Dedifferentiated amniotic fluid mesenchymal stem cell (primary cell): Measurements from ENCODE around the gene ERAP2.
A peak's percentile ranks its signal among the peaks of the same experiment; 100 is the strongest.
"Not testable (repeated sequence)": the region's sequence is repeated elsewhere in the genome, so short reads cannot be mapped to it uniquely, and the experiment has no call there.

Experiments used
- DNase-seq: peaks from one replicate; pipeline ENCODE4 v3.0.0-alpha.2; 2016; ENCODE audit errors: extremely low spot score

The ERAP2 gene

GRCh38 chr5:96863949-96864584 is 12.2 kb upstream of the ERAP2 start:
- DNase-seq, result no peak

GRCh38 chr5:96864922-96865530 is 11.3 kb upstream of the ERAP2 start:
- DNase-seq, result no peak

GRCh38 chr5:96868603-96869371 is 7.5 kb upstream of the ERAP2 start:
- peak; percentile 80 for DNase-seq

- no peak for DNase-seq
These were observed 7.0 kb upstream of the ERAP2 start for GRCh38 chr5:96869372-96869641.

GRCh38 chr5:96870094-96871026 is 5.9 kb upstream of the ERAP2 start:
- DNase-seq, result no peak

- DNase-seq, result no peak
These were observed 5.3 kb upstream of the ERAP2 start for GRCh38 chr5:96871027-96871399.

- DNase-seq, result no peak
These were observed 4.6 kb upstream of the ERAP2 start for GRCh38 chr5:96871686-96872085.

- DNase-seq, result no peak
These were observed 2.9 kb upstream of the ERAP2 start for GRCh38 chr5:96873449-96873848.

- DNase-seq, result no peak
These were observed 1.7 kb upstream of the ERAP2 start for GRCh38 chr5:96874631-96875030.

- DNase-seq, result no peak
These were observed 459 bp upstream of the ERAP2 start for GRCh38 chr5:96875791-96876291.

GRCh38 chr5:96876977-96877469 is 723 bp downstream of the ERAP2 start:
- DNase-seq, result not testable (repeated sequence)

- DNase-seq, result no peak
These were observed 3.4 kb downstream of the ERAP2 start for GRCh38 chr5:96879665-96880064.

- no peak for DNase-seq
These were observed 4.3 kb downstream of the ERAP2 start for GRCh38 chr5:96880444-96881164.

- no peak for DNase-seq
These were observed 5.3 kb downstream of the ERAP2 start for GRCh38 chr5:96881511-96882115.

GRCh38 chr5:96883871-96884270 is 7.6 kb downstream of the ERAP2 start:
- DNase-seq, result no peak

GRCh38 chr5:96884995-96885394 is 8.7 kb downstream of the ERAP2 start:
- DNase-seq, result no peak

- DNase-seq, result no peak
These were observed 9.4 kb downstream of the ERAP2 start for GRCh38 chr5:96885518-96886338.

GRCh38 chr5:96893342-96893741 is 17.0 kb downstream of the ERAP2 start:
- peak; percentile 37 for DNase-seq

- no peak for DNase-seq
These were observed 20.0 kb downstream of the ERAP2 start for GRCh38 chr5:96896276-96896675.

GRCh38 chr5:96896806-96897205 is 20.5 kb downstream of the ERAP2 start:
- no peak for DNase-seq
